ENCODE measurements around the gene PTPRJ. TPM values are rescaled to one million over a fixed set of nuclear protein-coding genes. Genes with fewer than 3 reads are reported as not detected.

Gene PTPRJ
- total RNA-seq, 1 experiment from 2014 or later, result 11.0 TPM

DNA sequence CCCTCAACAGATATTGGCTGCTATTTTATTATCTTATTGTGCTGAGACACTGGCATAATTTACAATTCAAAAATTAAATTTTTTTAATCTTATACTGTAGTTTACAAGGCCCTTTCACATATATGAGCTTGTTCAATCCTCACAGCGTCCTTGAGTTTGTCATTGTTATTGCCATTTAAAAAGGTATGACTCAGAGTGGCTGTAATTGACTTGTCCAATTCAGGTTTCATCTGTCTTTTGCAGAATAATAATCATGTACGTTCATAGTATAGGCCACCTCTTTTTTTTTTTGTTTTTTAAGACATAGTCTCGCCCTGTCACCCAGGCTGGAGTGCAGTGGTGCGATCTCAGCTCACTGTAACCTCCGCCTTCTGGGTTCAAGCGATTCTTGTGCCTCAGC is 11.5 kb downstream of the PTPRJ start:
- H3K27ac Mint-ChIP-seq (ENCODE audit: unreplicated experiment), result no peak overlapping the region
- no peaks in the 10 kb centered on the region for H3K9me3 Mint-ChIP-seq (ENCODE audit: unreplicated experiment)
- POLR2A ChIA-PET, result no interaction called here
- DNase-seq, result no peak
- intact Hi-C loops (cut with micrococcal nuclease; ENCODE audit: unreplicated experiment), result no loop called here
- H3K9me3 ChIP-seq, result no peaks in the 10 kb centered on the region
- no peak overlapping the region for H3K4me3 Mint-ChIP-seq (ENCODE audit: unreplicated experiment)
- H3K36me3 Mint-ChIP-seq (ENCODE audit: insufficient read depth, unreplicated experiment), result peaks cover 6% of the 10 kb centered on the region
- TF ChIP-seq, protein P1, sequence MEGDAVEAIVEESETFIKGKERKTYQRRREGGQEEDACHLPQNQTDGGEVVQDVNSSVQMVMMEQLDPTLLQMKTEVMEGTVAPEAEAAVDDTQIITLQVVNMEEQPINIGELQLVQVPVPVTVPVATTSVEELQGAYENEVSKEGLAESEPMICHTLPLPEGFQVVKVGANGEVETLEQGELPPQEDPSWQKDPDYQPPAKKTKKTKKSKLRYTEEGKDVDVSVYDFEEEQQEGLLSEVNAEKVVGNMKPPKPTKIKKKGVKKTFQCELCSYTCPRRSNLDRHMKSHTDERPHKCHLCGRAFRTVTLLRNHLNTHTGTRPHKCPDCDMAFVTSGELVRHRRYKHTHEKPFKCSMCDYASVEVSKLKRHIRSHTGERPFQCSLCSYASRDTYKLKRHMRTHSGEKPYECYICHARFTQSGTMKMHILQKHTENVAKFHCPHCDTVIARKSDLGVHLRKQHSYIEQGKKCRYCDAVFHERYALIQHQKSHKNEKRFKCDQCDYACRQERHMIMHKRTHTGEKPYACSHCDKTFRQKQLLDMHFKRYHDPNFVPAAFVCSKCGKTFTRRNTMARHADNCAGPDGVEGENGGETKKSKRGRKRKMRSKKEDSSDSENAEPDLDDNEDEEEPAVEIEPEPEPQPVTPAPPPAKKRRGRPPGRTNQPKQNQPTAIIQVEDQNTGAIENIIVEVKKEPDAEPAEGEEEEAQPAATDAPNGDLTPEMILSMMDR (IDR thresholded peaks at IDR 0.05; ENCODE audit: insufficient read depth in 1 of 2, low read depth in 1 of 2, low read length in 1 of 2, severe bottlenecking in 1 of 2, unreplicated experiment in 1 of 2), result no peak
- peaks cover 8% of the 10 kb centered on the region for H3K4me1 Mint-ChIP-seq (ENCODE audit: low read depth, unreplicated experiment)
- H3K4me3 ChIP-seq (ENCODE audit: low read depth, low read length), result no peak overlapping the region
- no TSS peak for BruUV-seq (replicated peaks)
- no peaks in the 10 kb centered on the region for H3K36me3 ChIP-seq (ENCODE audit: control insufficient read depth, insufficient read depth, low read length)
- H3K27me3 ChIP-seq (replicated peaks; ENCODE audit: control insufficient read depth, insufficient read depth, low read length), result no peaks in the 10 kb centered on the region
- peaks cover 31% of the 10 kb centered on the region for H3K4me1 ChIP-seq
- no peaks in the 10 kb centered on the region for H3K27me3 Mint-ChIP-seq (ENCODE audit: insufficient read depth, unreplicated experiment)
- CTCF ChIA-PET, result no interaction called here

DNA sequence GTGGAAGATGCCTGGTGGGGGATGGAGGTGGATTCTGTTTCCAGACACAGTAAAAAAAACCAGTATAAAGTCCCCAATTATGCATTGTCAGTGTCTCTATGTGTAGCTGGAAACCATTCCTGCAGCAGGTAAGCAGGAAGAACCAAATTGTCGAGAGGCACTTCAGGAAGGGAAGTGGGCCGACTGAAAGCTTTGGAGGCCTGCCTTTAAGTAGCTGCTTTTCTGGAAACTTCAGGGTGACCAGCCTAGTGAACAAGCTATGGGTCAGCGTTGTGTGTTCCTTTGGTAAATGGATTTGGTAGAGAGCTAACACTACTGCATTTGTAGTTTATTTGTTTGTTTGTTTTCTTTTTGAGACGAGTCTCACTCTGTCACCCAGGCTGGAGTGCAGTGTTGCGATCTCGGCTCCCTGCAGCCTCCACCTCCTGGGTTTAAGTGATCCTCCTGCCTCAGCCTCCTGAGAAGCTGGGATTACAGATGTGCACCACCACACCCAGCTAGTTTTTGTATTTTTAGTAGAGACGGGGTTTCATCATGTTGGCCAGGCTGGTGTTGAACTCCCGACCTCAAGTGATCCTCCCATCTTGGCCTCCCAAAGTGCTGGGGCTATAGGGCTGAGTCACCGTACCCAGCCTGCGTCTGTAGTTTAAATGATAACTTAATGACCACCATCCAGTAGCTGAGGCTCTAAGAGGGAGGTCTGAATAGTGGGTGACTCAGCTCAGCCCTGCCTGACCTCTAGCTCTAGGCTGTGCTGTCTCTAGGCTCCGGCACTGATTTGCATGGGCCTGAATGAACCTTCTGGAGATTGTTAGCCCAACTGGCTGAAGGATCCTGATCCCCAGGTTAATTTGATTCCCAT is 12.8 kb downstream of the PTPRJ start:
- H3K4me1 Mint-ChIP-seq (ENCODE audit: low read depth, unreplicated experiment), result peaks cover 8% of the 10 kb centered on the region
- DNase-seq, result no peak
- H3K36me3 Mint-ChIP-seq (ENCODE audit: insufficient read depth, unreplicated experiment), result peaks cover 6% of the 10 kb centered on the region
- Histone ChIP-seq H3K4me1 (peaks cover 44% of the 10 kb centered on the region), H3K27me3 (replicated peaks; ENCODE audit: control insufficient read depth, insufficient read depth, low read length) (no peaks in the 10 kb centered on the region), H3K9me3 (no peaks in the 10 kb centered on the region), H3K36me3 (ENCODE audit: control insufficient read depth, insufficient read depth, low read length) (no peaks in the 10 kb centered on the region), H3K4me3 (ENCODE audit: low read depth, low read length) (no peak overlapping the region)
- TF ChIP-seq, protein P1 (IDR thresholded peaks at IDR 0.05; ENCODE audit: insufficient read depth in 1 of 2, low read depth in 1 of 2, low read length in 1 of 2, severe bottlenecking in 1 of 2, unreplicated experiment in 1 of 2), result no peak
- CTCF ChIA-PET, result interaction anchor here (0.5 kb wide), 1 partner anchor 120 kb away, joined by 5 read pairs; no protein-coding TSS in a partner anchor
- H3K27me3 Mint-ChIP-seq (ENCODE audit: insufficient read depth, unreplicated experiment), result no peaks in the 10 kb centered on the region
- H3K4me3 Mint-ChIP-seq (ENCODE audit: unreplicated experiment), result no peak overlapping the region
- H3K27ac Mint-ChIP-seq (ENCODE audit: unreplicated experiment), result no peak overlapping the region
- BruUV-seq (replicated peaks), result no TSS peak
- intact Hi-C loops (cut with micrococcal nuclease; ENCODE audit: unreplicated experiment), result no loop called here
- H3K9me3 Mint-ChIP-seq (ENCODE audit: unreplicated experiment), result no peaks in the 10 kb centered on the region
- POLR2A ChIA-PET, result interaction anchor here (0.7 kb wide), 1 partner anchor 59 kb away, joined by 9 read pairs; no protein-coding TSS in a partner anchor

DNA sequence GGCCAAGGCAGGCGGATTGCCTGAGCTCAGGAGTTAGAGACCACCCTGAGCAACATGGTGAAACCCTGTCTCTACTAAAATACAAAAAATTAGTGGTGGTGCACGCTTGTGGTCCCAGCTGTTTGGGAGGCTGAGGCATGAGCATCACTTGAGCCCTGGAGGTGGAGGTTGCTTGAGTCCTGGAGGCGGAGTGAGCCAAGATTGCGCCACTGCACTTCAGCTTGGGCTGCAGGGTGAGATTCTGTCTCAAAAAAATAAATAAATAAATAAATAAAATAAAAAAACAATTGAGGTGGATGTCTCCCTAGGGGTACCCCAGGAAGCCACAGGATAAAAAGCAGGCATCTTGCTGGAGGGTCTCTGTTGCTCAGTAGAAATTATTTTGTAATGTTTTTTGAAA is 14.1 kb downstream of the PTPRJ start:
- H3K27me3 Mint-ChIP-seq (ENCODE audit: insufficient read depth, unreplicated experiment), result no peaks in the 10 kb centered on the region
- Histone ChIP-seq H3K27me3 (replicated peaks; ENCODE audit: control insufficient read depth, insufficient read depth, low read length) (no peaks in the 10 kb centered on the region), H3K4me3 (ENCODE audit: low read depth, low read length) (no peak overlapping the region), H3K4me1 (peaks cover 56% of the 10 kb centered on the region), H3K36me3 (ENCODE audit: control insufficient read depth, insufficient read depth, low read length) (no peaks in the 10 kb centered on the region), H3K9me3 (no peaks in the 10 kb centered on the region)
- TF ChIP-seq, protein P1 (IDR thresholded peaks at IDR 0.05; ENCODE audit: insufficient read depth in 1 of 2, low read depth in 1 of 2, low read length in 1 of 2, severe bottlenecking in 1 of 2, unreplicated experiment in 1 of 2), result no peak
- H3K36me3 Mint-ChIP-seq (ENCODE audit: insufficient read depth, unreplicated experiment), result peaks cover 16% of the 10 kb centered on the region
- H3K27ac Mint-ChIP-seq (ENCODE audit: unreplicated experiment), result no peak overlapping the region
- ChIA-PET POLR2A (no interaction called here), CTCF (interaction anchor here (0.6 kb wide), 1 partner anchor 15 kb away, joined by 6 read pairs; no protein-coding TSS in a partner anchor)
- no peaks in the 10 kb centered on the region for H3K9me3 Mint-ChIP-seq (ENCODE audit: unreplicated experiment)
- peaks cover 20% of the 10 kb centered on the region for H3K4me1 Mint-ChIP-seq (ENCODE audit: low read depth, unreplicated experiment)
- no peak for DNase-seq
- intact Hi-C loops (cut with micrococcal nuclease; ENCODE audit: unreplicated experiment), result no loop called here
- H3K4me3 Mint-ChIP-seq (ENCODE audit: unreplicated experiment), result no peak overlapping the region
- BruUV-seq (replicated peaks), result no TSS peak

Data from Caco-2 (cell line).